A549 (cell line): ENCODE data around the gene ST6GALNAC5. TPM values are rescaled to one million over a fixed set of nuclear protein-coding genes. Genes with fewer than 3 reads are reported as not detected.

Experiments
- ATAC-seq, 2 experiments: fragments of 200-7000 bp in 1 of 2; fragments of >200 bp in 1 of 2; cut with Nextera tagmentation in 1 of 2; cut with Tn5 transposase in 1 of 2; 3 replicates each; pipeline versions ENCODE4 v1.8.0 to v1.9.1; 2018 to 2020; ENCODE audit warnings: mild to moderate bottlenecking in 1 of 2, moderate library complexity in 1 of 2
- CTCF ChIA-PET: fragments of 300-600 bp; sonication (Branson Sonifier 250); formaldehyde crosslinking; extraction: SDS; loops from one replicate; lab custom pipeline; 2021; ENCODE audit warnings: antibody characterized with exemption, inconsistent platforms; lab: Yijun Ruan, JAX
- POLR2A ChIA-PET: fragments of 350-600 bp; formaldehyde crosslinking; extraction: SDS; loops from one replicate; lab custom pipeline; 2021; ENCODE audit warnings: antibody characterized with exemption, inconsistent platforms; lab: Yijun Ruan, JAX
- DNase-seq, 2 experiments: peaks; one replicate each; pipeline versions ENCODE4 v3.0.0 to v3.0.0-alpha.2; 2011 to 2016; ENCODE audit warnings: low read depth in 1 of 2, low spot score in 1 of 2
- FAIRE-seq: peaks from 2 replicates; lab custom pipeline; 2011; peaks lifted over from hg19 to GRCh38; lab: Jason Lieb, UNC
- H3K27ac ChIP-seq, 2 experiments: fragments of >200 bp; sonication (Bioruptor Twin); formaldehyde crosslinking; 3 replicates each; pipeline ENCODE4 v1.5.1; 2016 to 2017
- H3K4me1 ChIP-seq: fragments of >200 bp; sonication (Bioruptor Twin); formaldehyde crosslinking; 3 replicates; pipeline ENCODE4 v1.6.1; 2016
- H3K4me2 ChIP-seq: fragments of >200 bp; sonication (Bioruptor Twin); formaldehyde crosslinking; 3 replicates; pipeline ENCODE4 v1.6.1; 2016
- H3K4me3 ChIP-seq: fragments of >200 bp; sonication (Bioruptor Twin); formaldehyde crosslinking; 3 replicates; pipeline ENCODE4 v1.5.1; 2016
- H3K9me3 ChIP-seq: fragments of >200 bp; sonication (Bioruptor Twin); formaldehyde crosslinking; 3 replicates; pipeline ENCODE4 v1.6.1; 2016
- BCL3 ChIP-seq: fragments of >200 bp; sonication (Bioruptor Twin); formaldehyde crosslinking; IDR thresholded peaks from 3 replicates; pipeline ENCODE4 v1.6.1; 2016
- BHLHE40 ChIP-seq: IDR thresholded peaks from 2 replicates; pipeline ENCODE4 v1.6.1; 2012; ENCODE audit warnings: low read depth, low read length, inconsistent platforms
- CBX8 ChIP-seq: fragments of 200-600 bp; sonication (generic); IDR thresholded peaks from 2 replicates; pipeline ENCODE4 v1.6.1; 2016
- CEBPB ChIP-seq, 2 experiments: fragments of >200 bp in 1 of 2; sonication (Bioruptor Twin) in 1 of 2; formaldehyde crosslinking in 1 of 2; IDR thresholded peaks; 2 replicates each; pipeline ENCODE4 v1.6.1; 2012 to 2016
- EHF ChIP-seq: fragments of 250-450 bp; sonication (Bioruptor Pico); IDR thresholded peaks from 2 replicates; pipeline ENCODE4 v1.5.0; 2020; ENCODE audit warnings: mild to moderate bottlenecking
- EHMT2 ChIP-seq: fragments of 200-600 bp; sonication (generic); IDR thresholded peaks from 2 replicates; pipeline ENCODE4 v1.6.1; 2016; ENCODE audit warnings: antibody characterized with exemption, low read depth, mild to moderate bottlenecking, moderate library complexity
- EP300 ChIP-seq, 2 experiments: fragments of >200 bp; sonication (Bioruptor Twin); formaldehyde crosslinking; IDR thresholded peaks; 2 replicates in 1 of 2; 3 replicates in 1 of 2; pipeline ENCODE4 v1.6.1; 2016 to 2017
- ESRRA ChIP-seq: fragments of 150-350 bp; IDR thresholded peaks from 2 replicates; pipeline ENCODE4 v1.6.1; 2014; ENCODE audit warnings: mild to moderate bottlenecking, low read length, borderline replicate concordance
- FOSL2 ChIP-seq, 2 experiments: fragments of 450-650 bp in 1 of 2; fragments of >200 bp in 1 of 2; sonication (Bioruptor Twin) in 1 of 2; formaldehyde crosslinking; IDR thresholded peaks; 2 replicates each; pipeline versions ENCODE4 v1.5.0 to v1.6.1; 2016 to 2020; ENCODE audit warnings: mild to moderate bottlenecking in 1 of 2, moderate library complexity in 1 of 2
- FOXS1 ChIP-seq: fragments of 250-450 bp; sonication (Bioruptor Pico); IDR thresholded peaks from 2 replicates; pipeline ENCODE4 v1.5.0; 2020; ENCODE audit warnings: mild to moderate bottlenecking, moderate library complexity
- GATA3 ChIP-seq: IDR thresholded peaks from 2 replicates; pipeline ENCODE4 v1.6.1; 2012; ENCODE audit warnings: borderline replicate concordance
- HDAC2 ChIP-seq: fragments of 200-600 bp; sonication (generic); IDR thresholded peaks from 2 replicates; pipeline ENCODE4 v1.6.1; 2016
- HOXA7 ChIP-seq: fragments of 250-450 bp; sonication (Bioruptor Pico); IDR thresholded peaks from 2 replicates; pipeline ENCODE4 v1.5.0; 2020; ENCODE audit warnings: mild to moderate bottlenecking, moderate library complexity
- HOXB13 ChIP-seq: fragments of 250-450 bp; sonication (Bioruptor Pico); IDR thresholded peaks from 2 replicates; pipeline ENCODE4 v1.5.0; 2020; ENCODE audit warnings: low read depth, mild to moderate bottlenecking, moderate library complexity
- JUN ChIP-seq, 2 experiments: fragments of >200 bp; sonication (Bioruptor Twin); formaldehyde crosslinking; IDR thresholded peaks; 2 replicates in 1 of 2; 3 replicates in 1 of 2; pipeline ENCODE4 v1.6.1; 2016 to 2017
- JUNB ChIP-seq: fragments of >200 bp; sonication (Bioruptor Twin); formaldehyde crosslinking; IDR thresholded peaks from 2 replicates; pipeline ENCODE4 v1.6.1; 2016
- KDM5A ChIP-seq: fragments of 200-600 bp; sonication (generic); IDR thresholded peaks from 2 replicates; pipeline ENCODE4 v1.6.1; 2016; ENCODE audit warnings: antibody characterized with exemption, mild to moderate bottlenecking
- MAFK ChIP-seq: fragments of 450-650 bp; IDR thresholded peaks from 2 replicates; pipeline ENCODE4 v1.6.1; 2014; ENCODE audit not compliant: partially characterized antibody
- MAX ChIP-seq: IDR thresholded peaks from 2 replicates; pipeline ENCODE4 v1.6.1; 2012
- NFE2L2 ChIP-seq: fragments of 150-350 bp; conservative IDR thresholded peaks from 2 replicates; pipeline ENCODE4 v1.6.1; 2014; ENCODE audit warnings: low read length
- NPAS2 ChIP-seq: fragments of 250-450 bp; sonication (Bioruptor Pico); IDR thresholded peaks from 2 replicates; pipeline ENCODE4 v1.8.0; 2022; ENCODE audit warnings: mild to moderate bottlenecking, moderate library complexity, borderline replicate concordance
- PHF8 ChIP-seq: fragments of 200-600 bp; sonication (generic); IDR thresholded peaks from 2 replicates; pipeline ENCODE4 v1.6.1; 2016; ENCODE audit warnings: low read depth, mild to moderate bottlenecking, antibody characterized with exemption, moderate library complexity, borderline replicate concordance
- POLR2A ChIP-seq: IDR thresholded peaks from 2 replicates; pipeline ENCODE4 v1.6.1; 2012; ENCODE audit warnings: mild to moderate bottlenecking, low read length
- POLR2AphosphoS2 ChIP-seq: conservative IDR thresholded peaks from 2 replicates; pipeline ENCODE4 v1.6.1; 2012; ENCODE audit warnings: low read length, improper control_type of control experiment, inconsistent platforms
- RARB ChIP-seq: fragments of 250-450 bp; sonication (Bioruptor Pico); IDR thresholded peaks from 2 replicates; pipeline ENCODE4 v1.8.0; 2021; ENCODE audit warnings: mild to moderate bottlenecking, moderate library complexity
- SMC3 ChIP-seq: fragments of >200 bp; sonication (Bioruptor Twin); formaldehyde crosslinking; IDR thresholded peaks from 3 replicates; pipeline ENCODE4 v1.6.1; 2018; ENCODE audit warnings: inconsistent platforms
- SREBF2 ChIP-seq: fragments of 450-650 bp; IDR thresholded peaks from 2 replicates; pipeline ENCODE4 v1.6.1; 2014; ENCODE audit warnings: mild to moderate bottlenecking, moderate library complexity
- ZC3H11A ChIP-seq: fragments of 450-650 bp; IDR thresholded peaks from 2 replicates; pipeline ENCODE4 v1.6.1; 2014; ENCODE audit warnings: antibody characterized with exemption, mild to moderate bottlenecking
- WGBS: methylation state at CpG from one replicate; pipeline ENCODE4 v1.1.6; 2017; ENCODE audit errors: missing lambda C conversion rate; 5-methylcytosine and 5-hydroxymethylcytosine counted together
- polyA plus RNA-seq, 4 experiments: library from polyadenylated mRNA; depleted of rRNA in 3 of 4; stranded (reverse); fragments of >200 nt; fragmentation: RNase III in 1 of 4; extraction: RNeasy Plus Mini Kit Qiagen cat#74134 plus additional on column Dnase treatment in 1 of 4; gene quantifications; 2 replicates in 3 of 4; 3 replicates in 1 of 4; pipeline ENCODE4 v1.2.3, GENCODE V29; 2011 to 2017

ST6GALNAC5 gene
- polyA plus RNA-seq, 2 of the 4 experiments (the other 2 are of a cell fraction) = not detected

GRCh38 chr1:77039739-77040138 lies 172.5 kb downstream of the ST6GALNAC5 start:
- peak overlapping the region; percentile 82 to 87 for H3K27ac ChIP-seq
- WGBS = 11% methylated on average over 8 of the region's 8 CpGs
- H3K4me3 ChIP-seq = no peak overlapping the region
- peaks cover 22% of the 10 kb centered on the region for H3K4me1 ChIP-seq
- DNase-seq = peak; percentile 69 to 87
- peak overlapping the region; percentile 74 for H3K4me2 ChIP-seq
- H3K9me3 ChIP-seq = no peaks in the 10 kb centered on the region
- TF ChIP-seq EP300 (IDR thresholded peaks at IDR 0.05) = peak in 1 of 2 experiments; percentile 55; a peak in 1 of 5 replicates
- no peak for TF ChIP-seq FOXS1 (CRISPR knock-in tag)
- TF ChIP-seq BCL3 = 0 out of 3 replicates have a peak, but pooled peaks have one; percentile 20
- peak in 1 of 2 experiments; percentile 61; a peak in 2 of 5 replicates for TF ChIP-seq JUN (IDR thresholded peaks at IDR 0.05)
- TF ChIP-seq MAFK = no peak
- peak; percentile 64 for TF ChIP-seq MAX
- TF ChIP-seq CEBPB (IDR thresholded peaks at IDR 0.05) = peak; percentile 61 to 91; a peak in 3 of 4 replicates
- TF ChIP-seq FOSL2 (IDR thresholded peaks at IDR 0.05) = peak; percentile 84
- peak; percentile 93 for TF ChIP-seq FOSL2 (CRISPR knock-in tag; IDR thresholded peaks at IDR 0.05)
- TF ChIP-seq GATA3 = peak; percentile 61
- TF ChIP-seq CBX8 = no peak
- TF ChIP-seq PHF8 = no peak
- no peak for TF ChIP-seq EHMT2
- TF ChIP-seq JUNB = peak; percentile 82
- TF ChIP-seq, all 56 proteins: peak for 8
- POLR2A ChIA-PET = no interaction called here
- CTCF ChIA-PET = no interaction called here
- FAIRE-seq (no peak), ATAC-seq (peak; percentile 98 to 99)

GRCh38 chr1:77040826-77041225 lies 173.5 kb downstream of the ST6GALNAC5 start:
- H3K9me3 ChIP-seq = no peaks in the 10 kb centered on the region
- H3K4me3 ChIP-seq = no peak overlapping the region
- no peak for DNase-seq
- no peak for FAIRE-seq
- POLR2A ChIA-PET = no interaction called here
- H3K4me1 ChIP-seq = peaks cover 24% of the 10 kb centered on the region
- no peak overlapping the region; the same call in 2 of the 3 replicates for H3K4me2 ChIP-seq
- peak overlapping the region; percentile 66 to 87; a peak in 5 of 6 replicates for H3K27ac ChIP-seq
- CTCF ChIA-PET = no interaction called here
- no peak for ATAC-seq
- TF ChIP-seq RARB (CRISPR knock-in tag) (no peak), EHMT2 (no peak), NFE2L2 (no peak), HDAC2 (no peak)
- WGBS = 95% methylated on average over 3 of the region's 3 CpGs

- no peaks in the 10 kb centered on the region for H3K9me3 ChIP-seq
- H3K4me1 ChIP-seq = peaks cover 18% of the 10 kb centered on the region
- WGBS = 79% methylated on average over 11 of the region's 20 CpGs
- TF ChIP-seq BHLHE40 (no peak), NPAS2 (CRISPR knock-in tag) (no peak)
- TF ChIP-seq, all 56 proteins: peak for 0
- CTCF ChIA-PET = no interaction called here
- no peak overlapping the region for H3K4me2 ChIP-seq
- FAIRE-seq (no peak), DNase-seq (peak in 1 of 2 experiments; percentile 4), ATAC-seq (peak in 1 of 2 experiments; percentile 46; a peak in 2 of 6 replicates)
- H3K4me3 ChIP-seq = no peak overlapping the region
- POLR2A ChIA-PET = no interaction called here
- H3K27ac ChIP-seq = peak overlapping the region; percentile 22 to 33; a peak in 2 of 6 replicates
These were observed 177.0 kb downstream of the ST6GALNAC5 start for GRCh38 chr1:77044133-77044849.

- Histone ChIP-seq H3K27ac (no peak overlapping the region), H3K4me3 (no peak overlapping the region), H3K9me3 (no peaks in the 10 kb centered on the region), H3K4me1 (peaks cover 7% of the 10 kb centered on the region; the same call in 1 of the 3 replicates), H3K4me2 (no peak overlapping the region)
- ATAC-seq (no peak), FAIRE-seq (no peak), DNase-seq (no peak)
- ChIA-PET CTCF (no interaction called here), POLR2A (no interaction called here)
- 77% methylated on average over 1 of the region's 1 CpG for WGBS
- TF ChIP-seq KDM5A (no peak), HOXA7 (no peak), ZC3H11A (no peak), HOXB13 (CRISPR knock-in tag) (no peak), SMC3 (no peak), POLR2A (no peak), EHF (CRISPR knock-in tag) (no peak), ESRRA (no peak), POLR2AphosphoS2 (no peak), SREBF2 (no peak)
These were observed 180.3 kb downstream of the ST6GALNAC5 start for GRCh38 chr1:77047575-77047974.
